Smooth muscle cell of the coronary artery (primary cell): ENCODE measurements around the gene CPNE5. TPM values are rescaled to one million over a fixed set of nuclear protein-coding genes. Genes with fewer than 3 reads are reported as not detected.

ENCODE experiments used
- total RNA-seq: library from RNA; depleted of rRNA; stranded (reverse); fragments of >200 nt; gene quantifications from 2 replicates; pipeline ENCODE4 v1.2.3, GENCODE V29; 2014; ENCODE audit warnings: low replicate concordance

The CPNE5 gene
- total RNA-seq = 0.08 TPM in 1 of 2 replicates, not detected in the other

GRCh38 chr6:36838896-36839748, at the start of gene CPNE5:
TSS of gene CPNE5 (minus strand) at chr6:36839444. CDS start at chr6:36839377, 67 bp downstream.

GRCh38 chr6:36885461-36886401, 46.5 kb upstream of the CPNE5 start, which contains the start of gene C6orf89:
TSS of gene C6orf89 (plus strand) at chr6:36885952. CDS start at chr6:36899445, 13,493 bp downstream.

GRCh38 chr6:36874443-36875249, 35.4 kb upstream of the CPNE5 start, which contains the start of gene PPIL1:
TSS of gene PPIL1 (minus strand) at chr6:36874803. CDS start at chr6:36874772, 31 bp downstream.

GRCh38 chr6:36697481-36697903, 141.8 kb downstream of the CPNE5 start, which contains the start of gene RAB44:
TSS of gene RAB44 (plus strand) at chr6:36697826. CDS start at chr6:36704236, 6,410 bp downstream.

Other genes with a start within 250 kb of the CPNE5 start
- 116 and 166 TPM in 2 replicates for gene SRSF3, start 245.1 kb downstream of the CPNE5 start, total RNA-seq
- gene CDKN1A, start 160.7 kb downstream of the CPNE5 start, total RNA-seq = 268 and 362 TPM in 2 replicates
- gene RAB44, start 141.6 kb downstream of the CPNE5 start, total RNA-seq = under 0.01 TPM in 1 of 2 replicates, not detected in the other
- gene PPIL1, start 35.4 kb upstream of the CPNE5 start, total RNA-seq = 5.7 and 26.2 TPM in 2 replicates
- gene C6orf89, start 46.5 kb upstream of the CPNE5 start, total RNA-seq = 21.6 and 36.2 TPM in 2 replicates
- under 0.01 and 18.0 TPM in 2 replicates for gene PI16, start 115.3 kb upstream of the CPNE5 start, total RNA-seq
- gene MTCH1, start 146.8 kb upstream of the CPNE5 start, total RNA-seq = 223 and 309 TPM in 2 replicates
- not detected in 2 replicates for gene FGD2, start 166.2 kb upstream of the CPNE5 start, total RNA-seq